Smooth muscle cell of the coronary artery (primary cell): Measurements from ENCODE around the gene RGN. TPM values are rescaled to one million over a fixed set of nuclear protein-coding genes. Genes with fewer than 3 reads are reported as not detected.

ENCODE experiments used
- total RNA-seq: library from RNA; depleted of rRNA; stranded (reverse); fragments of >200 nt; gene quantifications from 2 replicates; pipeline ENCODE4 v1.2.3, GENCODE V29; 2014; ENCODE audit warnings: low replicate concordance

RGN gene
- total RNA-seq: 1.5 and 5.6 TPM in 2 replicates

GRCh38 chrX:47078129-47079043, at the start of gene RGN:
Gene RGN (plus strand): TSS chrX:47078443. CDS start chrX:47081145, 2,702 bp downstream.

Other genes with a start within 250 kb of the RGN start
- gene RP2, start 241.4 kb upstream of the RGN start, total RNA-seq: 9.0 and 14.4 TPM in 2 replicates
- gene JADE3, start 166.0 kb upstream of the RGN start, total RNA-seq: 3.3 and 6.4 TPM in 2 replicates
- gene NDUFB11, start 66.3 kb downstream of the RGN start, total RNA-seq: 36.4 and 91.0 TPM in 2 replicates
- gene RBM10, start 66.8 kb downstream of the RGN start, total RNA-seq: 44.3 and 49.5 TPM in 2 replicates
- 106 and 131 TPM in 2 replicates for gene UBA1, start 115.4 kb downstream of the RGN start, total RNA-seq
- gene CDK16, start 140.2 kb downstream of the RGN start, total RNA-seq: 39.4 and 58.6 TPM in 2 replicates
- 43.2 and 63.9 TPM in 2 replicates for gene USP11, start 154.6 kb downstream of the RGN start, total RNA-seq